Measurements from ENCODE around the gene PDE6A.

PDE6A gene

GRCh38 chr5:149808264-149808982 lies 136.2 kb downstream of the PDE6A start:
- Histone ChIP-seq H3K4me3 (ENCODE audit: insufficient read depth, low read depth, low read length) (no peak overlapping the region), H3K9me3 (ENCODE audit: control insufficient read depth, low read length) (no peaks in the 10 kb centered on the region), H3K4me1 (ENCODE audit: control insufficient read depth, insufficient read depth, low read length) (peaks cover 3% of the 10 kb centered on the region), H3K36me3 (ENCODE audit: control insufficient read depth, insufficient read depth, low read length) (no peaks in the 10 kb centered on the region), H3K27me3 (ENCODE audit: control insufficient read depth, insufficient read depth, low read length, poor library complexity, severe bottlenecking) (no peaks in the 10 kb centered on the region), H3K27ac (ENCODE audit: insufficient read depth, low read depth, low read length, poor library complexity, severe bottlenecking) (no peak overlapping the region)
- WGBS, 2 experiments = 89 to 90% methylated on average over 5 of the region's 5 CpGs
